ENCODE measurements around the gene ERAP2.
"Not testable (repeated sequence)": the region's sequence is repeated elsewhere in the genome, so short reads cannot be mapped to it uniquely, and the experiment has no call there.

The ERAP2 gene

DNA sequence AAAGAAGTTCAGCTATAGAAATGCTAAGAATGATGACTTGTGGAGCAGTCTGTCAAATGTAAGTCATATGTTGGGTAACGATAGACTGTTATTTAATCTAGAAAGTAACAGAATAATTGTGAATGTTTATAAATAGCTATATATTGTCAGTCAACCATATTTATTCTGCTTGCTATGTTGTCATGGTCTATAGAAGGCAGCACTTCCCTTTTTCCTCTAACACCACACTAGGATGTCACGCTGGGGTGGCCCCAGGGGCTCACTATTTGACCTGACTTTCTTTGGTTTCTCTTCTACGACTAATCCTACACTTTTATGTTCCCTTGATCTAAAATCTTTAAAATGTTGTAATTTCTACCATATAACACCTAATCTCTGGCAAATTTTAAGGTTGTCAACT, 20.5 kb downstream of the ERAP2 start:
- no peak for DNase-seq (ENCODE audit: low read depth in 4 of 4, low spot score in 1 of 4)

DNA sequence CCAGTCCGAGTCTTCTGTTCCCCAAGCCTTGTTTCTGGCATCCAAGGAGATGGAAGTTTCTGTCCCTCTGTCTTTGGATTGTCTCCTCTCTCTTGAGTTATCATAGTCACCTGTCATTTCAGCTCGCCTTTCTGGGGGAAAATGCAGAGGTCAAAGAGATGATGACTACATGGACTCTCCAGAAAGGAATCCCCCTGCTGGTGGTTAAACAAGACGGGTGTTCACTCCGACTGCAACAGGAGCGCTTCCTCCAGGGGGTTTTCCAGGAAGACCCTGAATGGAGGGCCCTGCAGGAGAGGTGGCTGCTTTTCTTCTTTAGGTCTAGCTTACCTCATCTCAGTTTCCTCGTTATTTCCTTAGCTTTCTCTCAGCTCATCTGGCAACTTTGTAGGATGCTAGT, 25.1 kb downstream of the ERAP2 start:
- no peak for DNase-seq (ENCODE audit: low read depth in 4 of 4, low spot score in 1 of 4)

DNA sequence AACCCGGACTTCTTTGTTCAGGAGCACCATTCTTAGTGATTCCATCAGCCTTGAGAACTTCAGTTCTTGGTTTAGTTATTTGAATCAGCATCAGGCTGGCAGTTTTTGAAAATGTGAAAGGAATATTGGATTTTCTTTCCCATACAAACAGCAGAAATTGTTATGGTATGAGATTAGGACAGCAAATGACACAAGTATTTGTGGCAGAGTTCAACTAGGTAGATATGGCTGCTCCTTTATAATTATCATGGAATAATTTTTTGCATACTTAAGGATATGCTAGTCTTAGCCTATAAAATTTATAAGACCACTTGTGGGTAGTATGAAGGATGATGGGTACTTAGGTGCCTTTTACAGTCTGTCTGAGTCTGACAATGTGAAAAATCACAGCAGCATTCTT, 25.5 kb downstream of the ERAP2 start:
- no peak for DNase-seq (ENCODE audit: low read depth in 4 of 4, low spot score in 1 of 4)

DNA sequence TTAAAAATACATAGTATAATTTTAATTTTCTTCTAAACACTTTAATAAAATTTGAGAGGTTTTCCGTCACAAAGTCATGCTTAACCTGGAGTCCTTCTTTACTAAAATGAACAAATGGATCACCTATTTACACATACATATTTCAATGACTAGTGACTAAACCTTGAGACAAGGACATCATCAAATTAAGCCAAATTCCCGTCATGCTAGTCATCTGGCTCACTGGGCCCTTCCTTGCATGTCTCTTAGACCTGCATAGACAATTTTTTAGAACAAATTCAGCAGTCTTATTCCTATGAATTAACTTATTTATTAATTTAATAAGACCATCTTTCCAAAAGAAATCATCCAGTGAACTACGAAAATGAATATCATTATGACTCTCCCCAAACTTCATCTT, 26.6 kb downstream of the ERAP2 start:
- DNase-seq (ENCODE audit: low read depth in 4 of 4, low spot score in 1 of 4) = no peak

DNA sequence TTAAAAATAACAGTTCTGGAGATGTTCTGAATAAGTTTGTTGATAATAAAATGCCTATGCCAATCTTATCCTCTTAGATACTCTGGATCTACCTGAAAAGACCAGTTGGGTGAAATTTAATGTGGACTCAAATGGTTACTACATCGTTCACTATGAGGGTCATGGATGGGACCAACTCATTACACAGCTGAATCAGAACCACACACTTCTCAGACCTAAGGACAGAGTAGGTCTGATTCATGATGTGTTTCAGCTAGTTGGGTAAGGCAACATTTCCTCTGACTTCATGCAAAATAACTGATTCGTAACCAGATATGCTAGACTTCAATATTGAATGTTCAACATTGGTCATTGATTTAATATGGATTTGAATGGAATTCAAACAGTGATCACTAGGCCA, 27.0 kb downstream of the ERAP2 start:
- no peak for DNase-seq (ENCODE audit: low read depth in 4 of 4, low spot score in 1 of 4)

DNA sequence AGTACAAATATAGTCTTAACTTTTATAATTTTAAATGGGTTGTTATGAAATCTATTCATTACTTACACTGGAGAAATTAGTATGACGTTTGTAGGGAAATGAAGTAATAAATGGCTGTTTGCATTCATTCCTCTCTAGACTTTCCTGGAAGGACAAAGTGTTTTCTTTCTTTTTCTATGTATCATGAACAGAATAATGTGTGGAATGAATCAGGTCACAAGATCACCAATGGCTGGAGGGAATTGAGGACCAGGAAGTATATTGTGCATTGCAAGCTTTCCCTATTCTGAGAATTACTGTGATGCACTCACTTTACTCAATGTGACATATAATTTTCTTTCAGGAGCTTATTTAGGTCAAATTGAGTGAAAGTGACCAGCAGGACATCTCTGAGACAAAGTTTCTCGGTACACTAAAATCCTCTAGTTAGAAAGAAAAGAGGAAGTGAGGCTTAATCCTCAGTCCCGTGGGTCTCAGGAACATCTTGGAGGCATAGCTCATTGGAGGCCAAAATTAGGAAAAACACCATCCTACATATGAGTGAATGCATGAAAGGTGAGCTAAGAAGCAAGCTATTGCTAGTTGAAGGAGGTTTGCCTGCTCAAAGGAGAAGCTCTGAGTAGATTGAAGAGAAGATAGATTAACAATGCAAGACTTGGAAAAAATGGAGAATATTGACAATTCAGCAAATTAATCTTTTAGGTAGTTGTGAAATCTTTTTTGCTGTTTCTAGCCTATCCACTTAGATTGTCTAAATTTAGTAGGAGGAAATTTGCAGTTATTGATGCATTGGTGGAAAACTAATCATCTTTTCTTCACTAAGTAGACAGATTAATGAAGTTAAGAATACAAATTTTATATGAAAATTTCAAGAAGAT, 28.0 kb downstream of the ERAP2 start:
- DNase-seq (ENCODE audit: low read depth in 4 of 4, low spot score in 1 of 4) = no peak

DNA sequence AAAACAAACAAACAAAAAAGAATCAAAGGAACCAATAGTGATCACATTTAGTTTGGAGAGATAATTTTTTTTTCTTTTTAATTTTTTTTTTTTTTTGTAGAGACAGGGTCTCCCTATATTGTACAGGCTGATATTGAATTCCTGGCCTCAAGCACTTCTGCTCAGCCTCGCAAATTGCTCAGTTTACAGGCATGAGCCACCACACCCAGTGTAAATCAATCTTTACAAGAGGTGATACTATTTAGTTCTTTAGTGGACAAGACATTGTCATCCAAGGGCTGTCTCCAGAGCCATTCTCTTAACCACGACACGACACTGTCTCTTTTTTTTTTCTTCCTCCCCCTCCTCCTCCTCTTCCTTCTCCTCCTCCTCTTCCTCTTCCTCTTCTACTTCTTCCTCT, 29.6 kb downstream of the ERAP2 start:
- no peak for DNase-seq (ENCODE audit: low read depth in 4 of 4, low spot score in 1 of 4)

DNA sequence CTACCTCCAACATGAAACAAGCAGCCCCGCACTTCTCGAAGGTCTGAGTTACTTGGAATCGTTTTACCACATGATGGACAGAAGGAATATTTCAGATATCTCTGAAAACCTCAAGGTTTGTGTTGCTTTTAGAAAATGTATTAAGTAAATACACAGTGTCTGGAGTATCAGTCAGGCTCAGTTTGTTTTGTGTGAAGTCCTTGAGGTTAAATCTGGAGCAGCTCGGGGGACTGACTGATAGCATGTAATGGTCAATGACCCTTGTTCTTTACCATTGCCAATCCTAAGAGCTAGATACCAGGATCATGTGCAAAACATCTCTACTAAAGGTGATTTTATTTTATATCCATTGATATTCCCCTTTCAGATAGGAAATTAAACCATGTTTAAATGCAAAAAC, 32.7 kb downstream of the ERAP2 start:
- DNase-seq (ENCODE audit: low read depth in 4 of 4, low spot score in 1 of 4) = no peak

DNA sequence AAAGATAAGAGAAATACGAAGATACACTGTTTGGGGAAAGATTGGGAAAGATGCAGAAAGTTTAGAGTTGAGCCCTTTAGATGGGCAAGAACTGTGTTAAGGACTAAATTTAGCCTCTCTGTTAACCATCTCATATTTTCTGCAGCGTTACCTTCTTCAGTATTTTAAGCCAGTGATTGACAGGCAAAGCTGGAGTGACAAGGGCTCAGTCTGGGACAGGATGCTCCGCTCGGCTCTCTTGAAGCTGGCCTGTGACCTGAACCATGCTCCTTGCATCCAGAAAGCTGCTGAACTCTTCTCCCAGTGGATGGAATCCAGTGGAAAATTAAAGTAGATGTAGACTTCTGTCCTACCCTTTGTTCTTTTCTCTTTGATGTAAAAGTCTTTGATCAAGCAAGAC, 33.1 kb downstream of the ERAP2 start:
- no peak for DNase-seq (ENCODE audit: low read depth in 4 of 4, low spot score in 1 of 4)

DNA sequence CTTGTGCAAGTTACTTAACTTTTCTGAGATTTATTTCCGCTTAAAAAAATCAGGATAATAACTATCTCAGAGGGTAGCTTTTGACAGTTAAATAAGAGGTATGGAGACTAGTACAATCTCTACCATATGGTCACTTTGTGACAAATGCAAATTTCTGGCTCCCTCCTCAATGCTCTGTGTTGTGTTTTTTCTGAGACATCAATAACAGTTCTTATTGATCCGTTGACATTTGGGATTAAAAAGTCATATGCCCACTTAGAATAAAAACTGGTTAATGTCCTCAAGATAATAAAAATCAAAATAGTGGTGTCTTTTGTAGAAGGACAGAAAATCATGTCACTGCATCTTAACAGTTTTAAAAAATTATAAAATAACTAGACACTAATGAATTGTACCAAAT, 34.8 kb downstream of the ERAP2 start:
- no peak for DNase-seq (ENCODE audit: low read depth in 4 of 4, low spot score in 1 of 4)

DNA sequence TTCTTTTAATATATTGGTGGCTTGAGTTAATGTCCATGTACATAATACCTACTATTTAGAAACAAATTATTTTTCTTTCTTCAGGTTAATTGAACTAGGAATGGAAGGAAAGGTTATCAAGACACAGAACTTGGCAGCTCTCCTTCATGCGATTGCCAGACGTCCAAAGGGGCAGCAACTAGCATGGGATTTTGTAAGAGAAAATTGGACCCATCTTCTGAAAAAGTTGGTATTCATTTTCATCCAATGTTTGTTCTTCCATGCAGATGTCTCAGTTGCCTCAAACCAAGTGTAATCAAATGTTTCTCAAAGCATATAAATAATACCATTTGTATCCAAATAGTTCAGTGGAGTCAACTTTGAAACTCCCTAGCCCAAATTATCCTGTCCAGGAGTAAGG, 36.9 kb downstream of the ERAP2 start:
- DNase-seq (ENCODE audit: low read depth in 4 of 4, low spot score in 1 of 4) = no peak

DNA sequence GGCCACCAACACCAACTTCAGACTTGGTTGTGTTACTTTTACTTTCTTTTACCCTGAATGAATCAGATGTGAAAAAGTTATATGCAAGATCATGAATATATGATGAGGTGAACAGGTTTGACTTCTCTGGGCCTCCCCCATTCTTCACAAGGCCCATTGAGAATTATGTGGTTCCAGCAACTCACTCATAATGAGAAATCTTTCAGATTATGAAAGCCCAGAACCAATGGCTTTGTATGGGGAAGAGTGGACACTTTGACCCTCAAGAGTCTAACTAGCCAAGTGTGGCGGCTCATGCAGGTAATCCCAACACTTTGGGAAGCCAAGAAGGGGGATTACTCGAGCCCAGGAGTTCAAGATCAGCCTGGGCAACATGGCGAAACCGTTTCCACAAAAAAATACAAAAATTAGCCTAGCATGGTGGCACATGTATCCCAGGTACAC, 43.5 kb downstream of the ERAP2 start:
- DNase-seq (ENCODE audit: low read depth in 4 of 4, low spot score in 1 of 4) = no peak

DNA sequence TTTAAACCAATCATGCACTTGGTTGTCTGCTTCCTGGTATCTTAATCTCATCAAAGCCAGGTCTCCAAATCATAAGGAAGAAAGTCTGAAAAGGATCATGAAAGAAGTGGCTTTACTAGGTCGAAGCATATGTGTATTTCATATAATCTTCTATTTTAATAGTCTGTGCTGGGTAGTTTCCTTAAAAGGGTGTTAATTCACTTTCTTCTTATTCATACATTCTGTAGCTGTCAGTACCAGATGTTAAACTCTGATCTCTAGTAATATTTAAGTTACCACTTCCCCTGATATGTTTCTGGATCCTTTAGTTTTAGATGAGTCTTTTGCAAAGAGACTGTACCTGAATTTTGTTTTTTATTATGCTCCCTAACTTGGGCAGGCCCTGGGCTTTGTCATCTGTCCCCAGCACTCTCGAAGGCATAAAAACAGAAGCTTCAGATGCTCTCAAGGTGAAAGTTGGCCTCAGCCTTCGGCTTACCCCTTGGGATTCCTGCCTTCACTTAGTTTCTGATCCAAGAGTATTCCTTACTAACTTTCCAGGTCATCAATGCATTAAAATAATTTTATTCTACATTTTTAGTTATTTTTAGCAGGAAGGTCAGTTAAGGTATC, 44.5 kb downstream of the ERAP2 start:
- DNase-seq (ENCODE audit: low read depth in 4 of 4, low spot score in 1 of 4) = no peak

DNA sequence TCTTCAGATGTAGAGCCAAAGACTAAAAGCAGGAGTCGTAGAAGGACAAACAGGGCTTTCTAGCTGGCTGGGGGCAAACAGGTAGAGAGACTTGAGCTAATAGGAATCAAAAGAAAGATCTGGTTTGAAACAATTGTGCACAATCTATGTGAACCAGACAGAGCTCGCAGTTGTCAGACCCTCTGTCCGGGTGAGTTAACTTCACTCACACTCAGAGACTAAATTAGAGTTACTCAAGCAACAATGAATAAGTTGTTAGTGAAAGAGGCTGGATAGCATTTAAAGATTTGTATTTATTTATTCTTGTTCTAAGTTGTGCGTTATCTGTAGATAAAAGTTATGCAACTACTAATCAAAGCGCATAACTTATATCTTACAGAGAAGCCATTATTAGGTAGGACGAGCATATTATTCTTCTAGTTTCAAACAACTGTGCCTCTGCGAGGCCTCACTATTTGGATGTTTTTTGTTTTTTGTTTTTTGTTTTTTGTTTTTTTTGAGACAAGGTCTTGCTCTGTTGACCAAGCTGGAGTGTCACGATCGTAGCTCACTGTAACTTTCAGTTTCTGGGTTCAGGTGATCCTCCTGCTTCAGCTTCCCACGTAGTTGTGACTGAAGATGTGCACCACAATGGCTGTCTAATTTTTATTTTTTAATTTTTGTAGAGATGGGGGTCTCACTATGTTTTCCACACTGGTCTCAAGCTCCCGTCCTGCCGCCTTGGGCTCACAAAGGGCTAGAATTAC, 46.4 kb downstream of the ERAP2 start:
- DNase-seq (ENCODE audit: low read depth in 4 of 4, low spot score in 1 of 4) = no peak

DNA sequence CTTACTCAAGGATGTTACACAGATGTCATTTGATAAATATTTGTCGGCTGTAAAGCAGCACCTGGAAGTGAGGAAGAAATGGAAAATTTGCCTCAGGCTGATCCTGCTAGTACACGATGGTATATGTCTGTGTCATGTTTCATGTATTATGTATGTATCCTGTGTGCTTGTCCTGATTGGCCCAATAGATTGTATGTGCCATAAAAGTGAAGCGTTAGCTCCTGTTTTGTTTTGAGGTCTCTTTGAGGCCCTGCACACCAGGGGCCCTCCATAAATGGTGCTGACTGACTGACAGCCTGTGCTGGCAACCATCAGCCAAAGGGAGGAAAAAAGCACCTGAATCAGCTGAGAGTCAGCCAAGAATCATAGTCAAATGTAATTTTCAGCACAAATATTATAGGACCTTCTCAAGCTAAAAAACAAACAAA, 47.7 kb downstream of the ERAP2 start:
- no peak for DNase-seq (ENCODE audit: low read depth in 4 of 4, low spot score in 1 of 4)

DNA sequence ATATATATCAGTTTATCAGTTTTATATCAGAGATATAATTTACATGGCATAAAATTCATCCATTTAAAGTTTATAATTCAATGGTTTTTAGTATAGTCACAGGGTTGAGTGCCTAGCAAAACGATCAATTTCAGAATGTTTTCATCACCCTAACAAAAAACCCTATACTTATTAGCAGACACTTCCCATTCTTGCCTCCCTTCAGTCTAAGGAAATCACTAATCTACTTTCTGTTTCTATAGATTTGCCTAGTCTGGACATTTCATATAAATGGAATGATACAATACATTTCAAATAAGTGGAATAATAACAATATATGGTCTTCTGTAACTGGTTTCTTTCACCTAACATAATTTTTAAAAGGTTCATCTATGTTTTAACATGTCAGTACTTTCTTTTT, 50.0 kb downstream of the ERAP2 start:
- no peak for DNase-seq (ENCODE audit: low read depth in 4 of 4, low spot score in 1 of 4)

DNA sequence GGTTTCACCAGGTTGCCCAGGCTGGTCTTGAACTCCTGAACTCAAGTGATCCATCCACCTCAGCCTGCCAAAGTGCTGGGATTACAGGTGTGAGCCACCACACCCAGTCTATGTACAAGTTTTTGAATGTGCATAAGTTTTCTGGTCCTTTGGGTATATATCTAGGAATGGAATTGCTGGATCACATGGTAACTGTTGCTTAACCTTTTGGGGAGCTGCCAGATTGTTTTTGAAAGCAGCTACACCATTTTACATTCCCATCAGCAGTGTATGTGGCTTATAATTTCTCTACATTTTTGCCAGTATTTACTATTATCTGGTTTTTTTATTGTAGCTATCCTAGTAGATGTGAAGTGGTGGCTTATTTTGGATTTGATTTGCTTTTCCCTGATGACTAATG, 50.7 kb downstream of the ERAP2 start:
- DNase-seq (ENCODE audit: low read depth in 4 of 4, low spot score in 1 of 4) = no peak

DNA sequence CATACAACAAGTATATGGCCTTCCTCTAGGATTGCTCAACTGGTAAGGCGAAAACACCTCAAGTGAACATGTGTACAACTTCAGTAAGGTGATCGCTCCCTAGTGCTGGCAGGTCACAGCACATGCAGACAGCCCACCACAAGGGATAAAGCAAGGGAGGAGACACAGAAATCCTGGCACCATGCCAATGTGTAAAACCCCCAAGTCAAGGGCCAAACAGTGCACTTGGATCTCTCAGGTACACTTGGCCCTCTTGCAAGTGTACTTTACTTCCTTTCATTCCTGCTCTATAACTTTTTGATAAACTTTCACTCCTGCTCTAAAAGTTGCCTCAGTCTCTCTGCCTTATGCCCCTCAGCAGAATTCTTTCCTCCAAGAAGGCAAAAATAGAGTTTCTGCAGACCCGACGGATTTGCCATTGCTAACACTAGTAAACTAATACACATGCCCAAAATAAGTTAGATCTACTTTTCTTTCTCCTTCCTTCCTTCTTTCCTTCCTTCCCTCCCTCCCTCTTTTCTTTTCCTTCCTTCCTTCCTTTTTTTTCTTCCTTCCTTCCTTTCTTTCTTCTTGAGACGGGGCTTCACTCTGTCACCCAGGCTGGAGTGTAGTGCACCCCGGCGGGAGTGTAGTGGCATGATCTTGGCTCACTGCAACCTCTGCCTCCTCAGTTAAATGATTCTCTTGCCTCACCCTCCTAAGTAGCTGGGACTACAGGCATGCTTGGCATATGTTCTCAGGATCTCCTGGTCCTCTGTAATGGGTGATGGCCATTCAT, 52.8 kb downstream of the ERAP2 start:
- DNase-seq (ENCODE audit: low read depth in 4 of 4, low spot score in 1 of 4) = no peak

DNA sequence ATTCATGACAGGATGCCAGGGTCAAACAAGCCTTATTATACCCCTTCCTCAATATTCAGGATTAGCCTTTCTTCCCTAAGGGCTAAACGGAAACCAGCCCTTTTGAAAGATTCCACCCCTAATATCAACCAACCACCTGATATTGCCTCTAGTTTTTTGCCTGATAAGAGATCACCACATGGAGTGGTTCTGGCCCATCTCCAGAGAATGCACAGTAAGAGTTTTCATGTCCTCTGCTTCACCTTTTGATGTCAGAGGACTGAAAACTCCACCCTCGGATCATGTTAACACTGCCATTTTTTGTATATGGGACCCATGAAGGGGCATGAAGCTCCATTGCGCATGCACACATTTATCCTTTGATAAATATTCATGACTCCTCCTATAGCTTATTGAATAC, 53.8 kb downstream of the ERAP2 start:
- no peak for DNase-seq (ENCODE audit: low read depth in 4 of 4, low spot score in 1 of 4)

DNA sequence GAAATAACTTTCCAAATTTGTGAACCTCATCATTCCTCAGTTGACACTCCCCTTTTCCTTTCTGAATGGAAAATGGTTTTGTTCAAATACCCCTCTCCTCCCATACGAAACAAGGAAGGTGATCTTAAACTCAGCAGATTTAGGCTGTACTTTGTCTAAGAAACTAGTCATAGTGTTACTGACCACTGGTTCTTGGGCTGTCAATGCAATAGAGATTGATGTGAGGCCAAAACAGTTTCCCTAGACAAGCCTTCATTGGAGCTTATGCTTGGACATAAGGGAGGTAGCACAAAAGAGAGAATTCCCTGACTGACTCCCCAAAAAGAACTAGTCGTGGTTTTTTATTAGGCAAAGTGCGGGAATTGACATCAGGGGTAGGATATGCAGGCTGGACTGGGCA, 54.3 kb downstream of the ERAP2 start:
- DNase-seq (ENCODE audit: low read depth in 4 of 4, low spot score in 1 of 4) = no peak

DNA sequence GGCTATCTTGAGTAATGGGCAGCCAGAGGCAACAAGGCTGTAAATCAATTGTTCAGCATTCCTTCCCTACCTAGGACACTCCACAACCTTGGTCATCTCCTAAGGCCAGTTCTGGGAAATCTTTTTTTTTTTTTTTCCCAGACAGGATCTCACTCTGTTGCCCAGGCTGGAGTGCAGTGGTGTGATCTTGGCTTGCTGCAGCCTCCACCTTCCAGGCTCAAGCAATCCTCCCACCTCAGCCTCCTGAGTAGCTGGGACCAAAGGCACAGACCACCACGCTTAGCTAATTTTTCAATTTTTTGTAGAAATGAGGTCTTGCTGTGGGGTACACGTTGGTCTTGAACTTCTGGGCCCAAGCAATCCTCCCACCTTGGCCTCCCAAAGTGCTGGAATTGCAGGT, 54.7 kb downstream of the ERAP2 start:
- DNase-seq (ENCODE audit: low read depth in 4 of 4, low spot score in 1 of 4) = not testable (repeated sequence)

Measured in stimulated activated CD4-positive, alpha-beta T cell treated with anti-CD3 and anti-CD28 coated beads, Interleukin-1b, Interleukin-23, amount 100 ng/mL, for 24 hours (primary cell).